H9 (cell line): ENCODE measurements around the gene ANAPC4. TPM values are rescaled to one million over a fixed set of nuclear protein-coding genes. Genes with fewer than 3 reads are reported as not detected.

Experiments
- DNase-seq: peaks from one replicate; pipeline ENCODE4 v3.0.0-alpha.2; 2017
- H2AFZ ChIP-seq: one replicate; pipeline ENCODE4 v1.6.1; 2013; ENCODE audit warnings: mild to moderate bottlenecking, low read length, control low read depth, moderate library complexity
- H2AK5ac ChIP-seq: 2 replicates; pipeline ENCODE4 v1.6.1; 2013; ENCODE audit warnings: low read length, control low read depth, mixed read lengths; ENCODE audit not compliant: insufficient read length
- H2BK120ac ChIP-seq: one replicate; pipeline ENCODE4 v1.6.1; 2013; ENCODE audit warnings: low read depth, mild to moderate bottlenecking, low read length, control low read depth, inconsistent platforms; ENCODE audit not compliant: poor library complexity, severe bottlenecking
- H2BK12ac ChIP-seq: 2 replicates; pipeline ENCODE4 v1.6.1; 2013; ENCODE audit warnings: low read length, control low read depth, mixed read lengths, low read depth; ENCODE audit not compliant: insufficient read length
- H2BK15ac ChIP-seq: 2 replicates; pipeline ENCODE4 v1.6.1; 2013; ENCODE audit warnings: low read depth, low read length, control low read depth
- H2BK20ac ChIP-seq: one replicate; pipeline ENCODE4 v1.6.1; 2013; ENCODE audit warnings: low read depth, mild to moderate bottlenecking, low read length, control low read depth, inconsistent platforms; ENCODE audit not compliant: poor library complexity, severe bottlenecking
- H2BK5ac ChIP-seq: 2 replicates; pipeline ENCODE4 v1.6.1; 2013; ENCODE audit warnings: low read length, control low read depth, mixed read lengths; ENCODE audit not compliant: insufficient read length
- H3K14ac ChIP-seq: 2 replicates; pipeline ENCODE4 v1.6.1; 2013; ENCODE audit warnings: low read length, control low read depth; ENCODE audit not compliant: insufficient read depth
- H3K18ac ChIP-seq: 2 replicates; pipeline ENCODE4 v1.6.1; 2013; ENCODE audit warnings: low read depth, mild to moderate bottlenecking, mixed read lengths, low read length, control low read depth; ENCODE audit not compliant: insufficient read length
- H3K23ac ChIP-seq: 2 replicates; pipeline ENCODE4 v1.6.1; 2013; ENCODE audit warnings: low read length, control low read depth, mixed read lengths, low read depth; ENCODE audit not compliant: insufficient read length
- H3K23me2 ChIP-seq: 2 replicates; pipeline ENCODE4 v1.6.1; 2013; ENCODE audit warnings: low read depth, mild to moderate bottlenecking, mixed read lengths, low read length, control low read depth; ENCODE audit not compliant: insufficient read length, poor library complexity, severe bottlenecking
- H3K27ac ChIP-seq: 2 replicates; pipeline ENCODE4 v1.5.1; 2013; ENCODE audit warnings: low read length, control low read depth, mixed read lengths, low read depth; ENCODE audit not compliant: insufficient read length
- H3K27me3 ChIP-seq: 2 replicates; pipeline ENCODE4 v1.6.1; 2013; ENCODE audit warnings: low read length, control low read depth, inconsistent platforms; ENCODE audit not compliant: insufficient read depth
- H3K4ac ChIP-seq: 2 replicates; pipeline ENCODE4 v1.6.1; 2013; ENCODE audit warnings: low read depth, mild to moderate bottlenecking, control low read depth, inconsistent platforms, low read length, moderate library complexity
- H3K4me1 ChIP-seq: 2 replicates; pipeline ENCODE4 v1.6.1; 2013; ENCODE audit warnings: low read length, control low read depth, inconsistent platforms; ENCODE audit not compliant: insufficient read depth
- H3K4me2 ChIP-seq: 2 replicates; pipeline ENCODE4 v1.6.1; 2013; ENCODE audit warnings: low read length, control low read depth, mixed read lengths; ENCODE audit not compliant: insufficient read length, insufficient read depth
- H3K56ac ChIP-seq: 2 replicates; pipeline ENCODE4 v1.6.1; 2013; ENCODE audit warnings: low read depth, mild to moderate bottlenecking, mixed read lengths, low read length, control low read depth; ENCODE audit not compliant: insufficient read length
- H3K79me1 ChIP-seq: 2 replicates; pipeline ENCODE4 v1.6.1; 2013; ENCODE audit warnings: low read depth, mild to moderate bottlenecking, moderate library complexity, low read length, control low read depth, inconsistent platforms; ENCODE audit not compliant: insufficient read depth, poor library complexity, severe bottlenecking
- H3K79me2 ChIP-seq: 2 replicates; pipeline ENCODE4 v1.6.1; 2013; ENCODE audit warnings: low read length, control low read depth, inconsistent platforms; ENCODE audit not compliant: insufficient read depth
- H3K9ac ChIP-seq: 2 replicates; pipeline ENCODE4 v1.6.1; 2013; ENCODE audit warnings: low read length, control low read depth, mixed read lengths; ENCODE audit not compliant: insufficient read length; ENCODE audit errors: extremely low read depth
- H3K9me3 ChIP-seq: one replicate; pipeline ENCODE4 v1.6.1; 2013; ENCODE audit warnings: low read depth, low read length, inconsistent platforms; ENCODE audit not compliant: control insufficient read depth
- H3T11ph ChIP-seq: one replicate; pipeline ENCODE4 v1.6.1; 2013; ENCODE audit warnings: mild to moderate bottlenecking, low read length, control low read depth, inconsistent platforms
- H4K20me1 ChIP-seq: one replicate; pipeline ENCODE4 v1.6.1; 2013; ENCODE audit not compliant: control insufficient read depth, insufficient read length, insufficient read depth
- H4K5ac ChIP-seq: 2 replicates; pipeline ENCODE4 v1.6.1; 2013; ENCODE audit warnings: low read depth, mild to moderate bottlenecking, mixed read lengths, low read length, control low read depth; ENCODE audit not compliant: insufficient read length
- H4K8ac ChIP-seq: replicated peaks from 2 replicates; pipeline ENCODE4 v1.6.1; 2013; ENCODE audit warnings: low read length, control low read depth, mixed read lengths, low read depth; ENCODE audit not compliant: insufficient read length
- H4K91ac ChIP-seq: 2 replicates; pipeline ENCODE4 v1.6.1; 2013; ENCODE audit warnings: low read depth, mild to moderate bottlenecking, moderate library complexity, mixed read lengths, low read length, control low read depth; ENCODE audit not compliant: insufficient read length
- H3K27ac Mint-ChIP-seq, 3 experiments: 2 replicates in 2 of 3; 3 replicates in 1 of 3; pipeline ENCODE4 v1.8.0; 2020 to 2021; ENCODE audit warnings: mixed read lengths in 3 of 3, mild to moderate bottlenecking in 1 of 3, moderate library complexity in 1 of 3
- H3K27me3 Mint-ChIP-seq: 2 replicates; pipeline ENCODE4 v1.8.0; 2021; ENCODE audit warnings: low read depth, mild to moderate bottlenecking, moderate library complexity, mixed read lengths
- H3K36me3 Mint-ChIP-seq, 3 experiments: 2 replicates in 2 of 3; 3 replicates in 1 of 3; pipeline ENCODE4 v1.8.0; 2020 to 2021; ENCODE audit warnings: low read depth in 3 of 3, mixed read lengths in 3 of 3; ENCODE audit not compliant: insufficient read depth in 1 of 3
- H3K4me1 Mint-ChIP-seq, 2 experiments: 2 replicates each; pipeline ENCODE4 v1.8.0; 2020; ENCODE audit warnings: mixed read lengths in 2 of 2
- H3K4me3 Mint-ChIP-seq, 2 experiments: 2 replicates in 1 of 2; 3 replicates in 1 of 2; pipeline ENCODE4 v1.8.0; 2020 to 2021; ENCODE audit warnings: mild to moderate bottlenecking in 2 of 2, mixed read lengths in 2 of 2, moderate library complexity in 1 of 2
- H3K9me3 Mint-ChIP-seq, 2 experiments: 2 replicates in 1 of 2; 3 replicates in 1 of 2; pipeline ENCODE4 v1.8.0; 2020; ENCODE audit warnings: mild to moderate bottlenecking in 2 of 2, mixed read lengths in 2 of 2, moderate library complexity in 1 of 2
- CTCF ChIP-seq: fragments of 200-600 bp; sonication (generic); conservative IDR thresholded peaks from 3 replicates; pipeline ENCODE4 v1.8.0; 2021; ENCODE audit warnings: antibody characterized with exemption, mild to moderate bottlenecking
- WGBS: extraction: QIAGEN DNeasy Blood & Tissue Kit; methylation state at CpG from one replicate; pipeline ENCODE4 v1.1.7; 2013; ENCODE audit warnings: missing lambda C conversion rate, low lambda C conversion rate, mixed read lengths; ENCODE audit not compliant: insufficient read length; ENCODE audit errors: extremely low coverage; 5-methylcytosine and 5-hydroxymethylcytosine counted together
- total RNA-seq: library from RNA; stranded (reverse); gene quantifications from 2 replicates; pipeline ENCODE4 v1.2.1, GENCODE V29; 2021

The ANAPC4 gene
- total RNA-seq, 1 experiment from 2014 or later = 42.5 TPM

- Histone ChIP-seq H2BK12ac (no peak overlapping the region), H3K56ac (no peak overlapping the region), H4K20me1 (no peaks in the 10 kb centered on the region), H4K5ac (no peak overlapping the region), H3K9me3 (no peaks in the 10 kb centered on the region), H3K4ac (no peak overlapping the region), H3K14ac (no peak overlapping the region), H2BK5ac (no peak overlapping the region), H2AK5ac (no peak overlapping the region), H3K79me1 (no peaks in the 10 kb centered on the region), H2BK15ac (no peak overlapping the region), H3K9ac (no peak overlapping the region), H2BK120ac (no peak overlapping the region), H3K27ac (no peak overlapping the region), H3K18ac (no peak overlapping the region), H3K23ac (no peak overlapping the region), H3K79me2 (no peaks in the 10 kb centered on the region), H3T11ph (no peak overlapping the region), H3K4me1 (no peaks in the 10 kb centered on the region; the same call in 1 of the 2 replicates), H3K4me2 (no peak overlapping the region), H3K23me2 (no peaks in the 10 kb centered on the region), H4K91ac (no peak overlapping the region), H3K27me3 (no peaks in the 10 kb centered on the region; the same call in 1 of the 2 replicates), H2BK20ac (no peak overlapping the region), H2AFZ (no peak overlapping the region), H4K8ac (no peak overlapping the region)
- H3K36me3 Mint-ChIP-seq = no peaks in the 10 kb centered on the region; a peak in 1 of 7 replicates
- no CpG with 5 or more reads among the region's 2 CpGs for WGBS
- peaks cover 25 to 29% of the 10 kb centered on the region in 2 experiments for H3K4me1 Mint-ChIP-seq
- DNase-seq = no peak
- peaks cover 11% of the 10 kb centered on the region for H3K27me3 Mint-ChIP-seq
- H3K27ac Mint-ChIP-seq = no peak overlapping the region
- no peaks in the 10 kb centered on the region for H3K9me3 Mint-ChIP-seq
- no peak for TF ChIP-seq CTCF
- H3K4me3 Mint-ChIP-seq = no peak overlapping the region
These were observed 74.6 kb downstream of the ANAPC4 start for GRCh38 chr4:25451676-25452075.
